ENCODE results near the gene PDE6A. TPM values are rescaled to one million over a fixed set of nuclear protein-coding genes. Genes with fewer than 3 reads are reported as not detected.
A peak's percentile ranks its signal among the peaks of the same experiment; 100 is the strongest.

Gene PDE6A
- total RNA-seq, 1 experiment from 2014 or later, result not detected

DNA sequence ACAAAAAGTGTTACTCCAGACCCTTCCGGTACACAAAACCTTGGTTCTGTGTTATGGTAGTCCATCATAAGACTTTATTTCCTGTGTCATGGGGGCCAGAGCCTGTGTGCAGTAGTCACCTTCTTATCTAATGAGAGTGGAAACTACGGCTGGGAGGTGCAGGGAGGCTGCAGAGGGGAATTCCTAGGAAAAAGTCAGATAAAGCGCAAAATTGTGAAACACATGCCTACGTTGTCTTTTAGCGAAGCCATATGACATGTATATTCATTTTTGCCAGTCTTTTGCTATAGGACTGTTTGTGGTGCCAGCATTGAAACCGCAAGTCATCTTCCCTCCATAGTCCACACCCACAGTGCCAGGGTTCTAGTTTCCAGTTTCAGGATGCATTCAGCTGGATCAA, 133.7 kb downstream of the PDE6A start:
- no peak for DNase-seq (ENCODE audit: low spot score)
- no peaks in the 10 kb centered on the region for H3K9me3 Mint-ChIP-seq
- H3K4me3 Mint-ChIP-seq, result no peak overlapping the region
- POLR2A ChIA-PET, result no interaction called here
- no peak for ATAC-seq
- no peaks in the 10 kb centered on the region for H3K27me3 Mint-ChIP-seq (ENCODE audit: low read depth)
- peak overlapping the region; percentile 8; the same call in 1 of the 2 replicates for H3K27ac Mint-ChIP-seq
- TF ChIP-seq, protein P1, sequence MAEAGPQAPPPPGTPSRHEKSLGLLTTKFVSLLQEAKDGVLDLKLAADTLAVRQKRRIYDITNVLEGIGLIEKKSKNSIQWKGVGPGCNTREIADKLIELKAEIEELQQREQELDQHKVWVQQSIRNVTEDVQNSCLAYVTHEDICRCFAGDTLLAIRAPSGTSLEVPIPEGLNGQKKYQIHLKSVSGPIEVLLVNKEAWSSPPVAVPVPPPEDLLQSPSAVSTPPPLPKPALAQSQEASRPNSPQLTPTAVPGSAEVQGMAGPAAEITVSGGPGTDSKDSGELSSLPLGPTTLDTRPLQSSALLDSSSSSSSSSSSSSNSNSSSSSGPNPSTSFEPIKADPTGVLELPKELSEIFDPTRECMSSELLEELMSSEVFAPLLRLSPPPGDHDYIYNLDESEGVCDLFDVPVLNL (CRISPR knock-in tag; IDR thresholded peaks at IDR 0.05; ENCODE audit: borderline replicate concordance, low read depth), result no peak
- TF ChIP-seq TP53 (CRISPR knock-in tag; IDR thresholded peaks at IDR 0.05) (no peak), NR3C1 (CRISPR knock-in tag; conservative IDR thresholded peaks at IDR 0.05; ENCODE audit: low read depth) (no peak), ZNF121 (CRISPR knock-in tag; IDR thresholded peaks at IDR 0.05) (no peak), FOXK1 (CRISPR knock-in tag; IDR thresholded peaks at IDR 0.05) (no peak), ZNF219 (CRISPR knock-in tag; IDR thresholded peaks at IDR 0.05; ENCODE audit: borderline replicate concordance) (no peak), ZNF396 (CRISPR knock-in tag; IDR thresholded peaks at IDR 0.05; ENCODE audit: borderline replicate concordance) (no peak), ZNF263 (CRISPR knock-in tag; IDR thresholded peaks at IDR 0.05; ENCODE audit: low read depth) (no peak), ZNF232 (CRISPR knock-in tag; IDR thresholded peaks at IDR 0.05) (no peak), ZNF138 (CRISPR knock-in tag; conservative IDR thresholded peaks at IDR 0.05) (no peak), GABPB1 (CRISPR knock-in tag; IDR thresholded peaks at IDR 0.05) (no peak), NR1H2 (CRISPR knock-in tag; IDR thresholded peaks at IDR 0.05) (no peak)
- TF ChIP-seq, protein P2, sequence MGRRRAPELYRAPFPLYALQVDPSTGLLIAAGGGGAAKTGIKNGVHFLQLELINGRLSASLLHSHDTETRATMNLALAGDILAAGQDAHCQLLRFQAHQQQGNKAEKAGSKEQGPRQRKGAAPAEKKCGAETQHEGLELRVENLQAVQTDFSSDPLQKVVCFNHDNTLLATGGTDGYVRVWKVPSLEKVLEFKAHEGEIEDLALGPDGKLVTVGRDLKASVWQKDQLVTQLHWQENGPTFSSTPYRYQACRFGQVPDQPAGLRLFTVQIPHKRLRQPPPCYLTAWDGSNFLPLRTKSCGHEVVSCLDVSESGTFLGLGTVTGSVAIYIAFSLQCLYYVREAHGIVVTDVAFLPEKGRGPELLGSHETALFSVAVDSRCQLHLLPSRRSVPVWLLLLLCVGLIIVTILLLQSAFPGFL (CRISPR knock-in tag; IDR thresholded peaks at IDR 0.05; ENCODE audit: borderline replicate concordance), result no peak
- TF ChIP-seq, protein P3, sequence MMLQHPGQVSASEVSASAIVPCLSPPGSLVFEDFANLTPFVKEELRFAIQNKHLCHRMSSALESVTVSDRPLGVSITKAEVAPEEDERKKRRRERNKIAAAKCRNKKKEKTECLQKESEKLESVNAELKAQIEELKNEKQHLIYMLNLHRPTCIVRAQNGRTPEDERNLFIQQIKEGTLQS (CRISPR knock-in tag; conservative IDR thresholded peaks at IDR 0.05), result no peak
- TF ChIP-seq, protein P4, sequence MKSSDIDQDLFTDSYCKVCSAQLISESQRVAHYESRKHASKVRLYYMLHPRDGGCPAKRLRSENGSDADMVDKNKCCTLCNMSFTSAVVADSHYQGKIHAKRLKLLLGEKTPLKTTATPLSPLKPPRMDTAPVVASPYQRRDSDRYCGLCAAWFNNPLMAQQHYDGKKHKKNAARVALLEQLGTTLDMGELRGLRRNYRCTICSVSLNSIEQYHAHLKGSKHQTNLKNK (CRISPR knock-in tag; IDR thresholded peaks at IDR 0.05), result no peak
- TF ChIP-seq, protein P5, sequence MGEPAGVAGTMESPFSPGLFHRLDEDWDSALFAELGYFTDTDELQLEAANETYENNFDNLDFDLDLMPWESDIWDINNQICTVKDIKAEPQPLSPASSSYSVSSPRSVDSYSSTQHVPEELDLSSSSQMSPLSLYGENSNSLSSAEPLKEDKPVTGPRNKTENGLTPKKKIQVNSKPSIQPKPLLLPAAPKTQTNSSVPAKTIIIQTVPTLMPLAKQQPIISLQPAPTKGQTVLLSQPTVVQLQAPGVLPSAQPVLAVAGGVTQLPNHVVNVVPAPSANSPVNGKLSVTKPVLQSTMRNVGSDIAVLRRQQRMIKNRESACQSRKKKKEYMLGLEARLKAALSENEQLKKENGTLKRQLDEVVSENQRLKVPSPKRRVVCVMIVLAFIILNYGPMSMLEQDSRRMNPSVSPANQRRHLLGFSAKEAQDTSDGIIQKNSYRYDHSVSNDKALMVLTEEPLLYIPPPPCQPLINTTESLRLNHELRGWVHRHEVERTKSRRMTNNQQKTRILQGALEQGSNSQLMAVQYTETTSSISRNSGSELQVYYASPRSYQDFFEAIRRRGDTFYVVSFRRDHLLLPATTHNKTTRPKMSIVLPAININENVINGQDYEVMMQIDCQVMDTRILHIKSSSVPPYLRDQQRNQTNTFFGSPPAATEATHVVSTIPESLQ (CRISPR knock-in tag; IDR thresholded peaks at IDR 0.05), result no peak
- TF ChIP-seq, protein P6, sequence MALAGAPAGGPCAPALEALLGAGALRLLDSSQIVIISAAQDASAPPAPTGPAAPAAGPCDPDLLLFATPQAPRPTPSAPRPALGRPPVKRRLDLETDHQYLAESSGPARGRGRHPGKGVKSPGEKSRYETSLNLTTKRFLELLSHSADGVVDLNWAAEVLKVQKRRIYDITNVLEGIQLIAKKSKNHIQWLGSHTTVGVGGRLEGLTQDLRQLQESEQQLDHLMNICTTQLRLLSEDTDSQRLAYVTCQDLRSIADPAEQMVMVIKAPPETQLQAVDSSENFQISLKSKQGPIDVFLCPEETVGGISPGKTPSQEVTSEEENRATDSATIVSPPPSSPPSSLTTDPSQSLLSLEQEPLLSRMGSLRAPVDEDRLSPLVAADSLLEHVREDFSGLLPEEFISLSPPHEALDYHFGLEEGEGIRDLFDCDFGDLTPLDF (CRISPR knock-in tag; IDR thresholded peaks at IDR 0.05), result no peak
- TF ChIP-seq, protein P7, sequence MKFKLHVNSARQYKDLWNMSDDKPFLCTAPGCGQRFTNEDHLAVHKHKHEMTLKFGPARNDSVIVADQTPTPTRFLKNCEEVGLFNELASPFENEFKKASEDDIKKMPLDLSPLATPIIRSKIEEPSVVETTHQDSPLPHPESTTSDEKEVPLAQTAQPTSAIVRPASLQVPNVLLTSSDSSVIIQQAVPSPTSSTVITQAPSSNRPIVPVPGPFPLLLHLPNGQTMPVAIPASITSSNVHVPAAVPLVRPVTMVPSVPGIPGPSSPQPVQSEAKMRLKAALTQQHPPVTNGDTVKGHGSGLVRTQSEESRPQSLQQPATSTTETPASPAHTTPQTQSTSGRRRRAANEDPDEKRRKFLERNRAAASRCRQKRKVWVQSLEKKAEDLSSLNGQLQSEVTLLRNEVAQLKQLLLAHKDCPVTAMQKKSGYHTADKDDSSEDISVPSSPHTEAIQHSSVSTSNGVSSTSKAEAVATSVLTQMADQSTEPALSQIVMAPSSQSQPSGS (CRISPR knock-in tag; IDR thresholded peaks at IDR 0.05; ENCODE audit: borderline replicate concordance, low read depth), result no peak
- H3K36me3 Mint-ChIP-seq, result no peaks in the 10 kb centered on the region
- peaks cover 49% of the 10 kb centered on the region for H3K4me1 Mint-ChIP-seq
- CTCF ChIA-PET, result interaction anchor here (1.0 to 2.0 kb wide), 7 partner anchors 23 to 174 kb away, joined by 3 to 11 read pairs (median 5); no protein-coding TSS in a partner anchor

Data from WTC11 (cell line).